GM12875 (cell line): ENCODE results near the gene BNC2.

Experiments
- H3K4me3 ChIP-seq: one replicate; pipeline ENCODE4 v1.5.1; 2011; ENCODE audit warnings: low read depth, low read length, control low read depth
- CTCF ChIP-seq: IDR thresholded peaks from 2 replicates; pipeline ENCODE4 v1.5.1; 2011; ENCODE audit warnings: low read depth, mild to moderate bottlenecking, control low read depth, inconsistent platforms, low read length, moderate library complexity, borderline replicate concordance; ENCODE audit not compliant: insufficient read depth

Gene BNC2

GRCh38 chr9:16718952-16719351, 151.5 kb downstream of the BNC2 start:
- no peak overlapping the region for H3K4me3 ChIP-seq
- no peak for TF ChIP-seq CTCF

- no peak for TF ChIP-seq CTCF
- no peak overlapping the region for H3K4me3 ChIP-seq
Measured at GRCh38 chr9:16718296-16718695, 152.2 kb downstream of the BNC2 start.

- TF ChIP-seq CTCF: no peak
- no peak overlapping the region for H3K4me3 ChIP-seq
Measured at GRCh38 chr9:16716601-16717000, 153.9 kb downstream of the BNC2 start.

- no peak for TF ChIP-seq CTCF
- no peak overlapping the region for H3K4me3 ChIP-seq
Measured at GRCh38 chr9:16715404-16715803, 155.1 kb downstream of the BNC2 start.

DNA sequence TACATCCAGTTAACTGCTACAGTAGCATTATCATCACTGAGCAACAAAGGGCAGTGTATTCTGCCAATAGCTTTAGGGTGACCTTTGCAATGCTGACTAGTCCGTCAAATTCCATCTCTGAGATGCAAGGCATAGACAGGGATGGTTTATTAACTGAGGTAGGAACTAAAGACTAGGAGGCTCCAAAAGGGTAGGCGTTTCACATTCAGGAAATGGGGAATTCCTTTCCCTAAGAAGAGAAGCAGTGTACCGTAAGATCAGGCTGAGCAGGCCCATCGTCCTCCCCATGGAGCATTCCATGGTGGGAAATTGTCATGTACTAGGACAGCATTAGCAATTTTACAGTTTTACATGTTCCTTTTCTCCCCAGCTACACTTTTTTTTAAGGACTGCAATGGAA, 157.7 kb downstream of the BNC2 start:
- no peak for TF ChIP-seq CTCF
- H3K4me3 ChIP-seq: no peak overlapping the region

- TF ChIP-seq CTCF: no peak
- H3K4me3 ChIP-seq: no peak overlapping the region
Measured at GRCh38 chr9:16710888-16711287, 159.6 kb downstream of the BNC2 start.

GRCh38 chr9:16709924-16710323, 160.5 kb downstream of the BNC2 start:
- TF ChIP-seq CTCF: no peak
- H3K4me3 ChIP-seq: no peak overlapping the region
